K562 (cell line): ENCODE measurements around the gene HYAL3. TPM values are rescaled to one million over a fixed set of nuclear protein-coding genes. Genes with fewer than 3 reads are reported as not detected.

Source experiments
- ATAC-seq: fragments of 200-7000 bp; cut with Tn5 transposase; 3 replicates; pipeline ENCODE4 v1.9.1; 2020; ENCODE audit warnings: moderate library complexity
- BruUV-seq: library from RNA; stranded (reverse); fragments of 400-500 nt; replicated peaks from 2 replicates; lab custom pipeline; 2021; lab: Mats Ljungman, UMichigan
- CTCF ChIA-PET: fragments of 300-600 bp; formaldehyde crosslinking; extraction: SDS; loops from one replicate; lab custom pipeline; 2021; ENCODE audit warnings: low intra/inter-chr PET ratio; lab: Yijun Ruan, JAX
- POLR2A ChIA-PET: fragments of 300-600, 350-650 bp; sonication (Branson Sonifier 250); formaldehyde crosslinking; extraction: SDS; loops from one replicate; lab custom pipeline; 2021; ENCODE audit warnings: antibody characterized with exemption, inconsistent platforms; lab: Yijun Ruan, JAX
- DNase-seq, 4 experiments: peaks; one replicate each; pipeline versions ENCODE4 v3.0.0 to v3.0.0-alpha.2; 2011 to 2018; ENCODE audit warnings: low spot score in 3 of 4, mixed read lengths in 3 of 4; ENCODE audit errors: extremely low read depth in 1 of 4
- FAIRE-seq: peaks from 2 replicates; lab custom pipeline; 2011; peaks lifted over from hg19 to GRCh38; lab: Jason Lieb, UNC
- H2AFZ ChIP-seq: 2 replicates; pipeline ENCODE4 v1.6.0; 2011; ENCODE audit warnings: low read depth, low read length, control low read depth, inconsistent platforms
- H3K27ac ChIP-seq: fragments of 200-600 bp; 3 replicates; pipeline ENCODE4 v1.8.0; 2011; ENCODE audit warnings: low read depth, mild to moderate bottlenecking, control low read depth, inconsistent platforms, low read length, moderate library complexity, mixed read lengths; ENCODE audit errors: extremely low read depth
- H3K27me3 ChIP-seq, 2 experiments: fragments of 300-600 bp in 1 of 2; 2 replicates in 1 of 2; 3 replicates in 1 of 2; pipeline versions ENCODE4 v1.6.0 to v1.8.0; 2011; ENCODE audit warnings: inconsistent platforms in 2 of 2, low read length in 2 of 2, mild to moderate bottlenecking in 1 of 2, mixed read lengths in 1 of 2, moderate library complexity in 1 of 2; ENCODE audit not compliant: control insufficient read depth in 2 of 2, insufficient read depth in 2 of 2
- H3K36me3 ChIP-seq: fragments of 300-600 bp; 3 replicates; pipeline ENCODE4 v1.8.0; 2011; ENCODE audit warnings: mild to moderate bottlenecking, low read length, inconsistent platforms; ENCODE audit not compliant: control insufficient read depth, insufficient read depth
- H3K4me1 ChIP-seq, 2 experiments: fragments of 200-600 bp in 1 of 2; replicated peaks in 1 of 2; 2 replicates in 1 of 2; 3 replicates in 1 of 2; pipeline versions ENCODE4 v1.5.1 to v1.8.0; 2011; ENCODE audit warnings: inconsistent platforms in 2 of 2, low read length in 2 of 2, mild to moderate bottlenecking in 1 of 2, mixed read lengths in 1 of 2, moderate library complexity in 1 of 2; ENCODE audit not compliant: control insufficient read depth in 2 of 2, insufficient read depth in 2 of 2
- H3K4me2 ChIP-seq: 2 replicates; pipeline ENCODE4 v1.6.1; 2011; ENCODE audit warnings: low read length, control low read depth, inconsistent platforms, mixed read lengths; ENCODE audit not compliant: insufficient read depth
- H3K4me3 ChIP-seq: fragments of 200-600 bp; sonication (generic), shearing (Covaris generic); 2 replicates; pipeline ENCODE4 v1.5.1; 2016; ENCODE audit warnings: control low read depth, inconsistent platforms
- H3K79me2 ChIP-seq: fragments of 200-600 bp; 3 replicates; pipeline ENCODE4 v1.8.0; 2011; ENCODE audit warnings: low read length, inconsistent platforms; ENCODE audit not compliant: control insufficient read depth, insufficient read depth
- H3K9ac ChIP-seq, 2 experiments: 2 replicates each; pipeline versions ENCODE4 v1.6.0 to v1.6.1; 2011; ENCODE audit warnings: low read depth in 2 of 2, low read length in 2 of 2, control low read depth in 1 of 2, inconsistent platforms in 1 of 2, mild to moderate bottlenecking in 1 of 2, mixed read lengths in 1 of 2; ENCODE audit not compliant: insufficient read depth in 1 of 2
- H3K9me1 ChIP-seq: one replicate; pipeline ENCODE4 v1.6.0; 2011; ENCODE audit warnings: inconsistent platforms, mild to moderate bottlenecking, low read length, moderate library complexity; ENCODE audit not compliant: control insufficient read depth, insufficient read depth
- H3K9me3 ChIP-seq: replicated peaks from 2 replicates; pipeline ENCODE4 v1.5.1; 2011; ENCODE audit warnings: low read depth, low read length, inconsistent platforms; ENCODE audit not compliant: control insufficient read depth, insufficient read depth
- H4K20me1 ChIP-seq: replicated peaks from 2 replicates; pipeline ENCODE4 v1.6.1; 2011; ENCODE audit warnings: low read length, inconsistent platforms, mixed read lengths; ENCODE audit not compliant: control insufficient read depth, insufficient read depth
- CXXC5 ChIP-seq: fragments of 250-450 bp; sonication (Bioruptor Pico); IDR thresholded peaks from 2 replicates; pipeline ENCODE4 v1.8.0; 2022; ENCODE audit warnings: inconsistent platforms, mild to moderate bottlenecking, moderate library complexity
- HSF4 ChIP-seq: fragments of 250-450 bp; sonication (Bioruptor Pico); IDR thresholded peaks from 2 replicates; pipeline ENCODE4 v2.1.2; 2022; ENCODE audit warnings: mild to moderate bottlenecking, moderate library complexity, borderline replicate concordance
- ZC3H8 ChIP-seq: fragments of 450-650 bp; IDR thresholded peaks from 2 replicates; pipeline ENCODE4 v1.6.1; 2017
- ZNF174 ChIP-seq: fragments of 250-450 bp; sonication (Bioruptor Pico); IDR thresholded peaks from 2 replicates; pipeline ENCODE4 v1.4.0; 2020; ENCODE audit warnings: mild to moderate bottlenecking
- ZNF449 ChIP-seq: fragments of 250-450 bp; sonication (Bioruptor Pico); IDR thresholded peaks from 2 replicates; pipeline ENCODE4 v1.8.0; 2022; ENCODE audit warnings: moderate library complexity, mild to moderate bottlenecking, inconsistent platforms
- WGBS: fragments of 100-300 bp; shearing (Covaris generic); methylation state at CpG from one replicate; pipeline ENCODE4 v1.1.6; 2016; ENCODE audit warnings: low coverage, mixed read lengths; ENCODE audit not compliant: insufficient coverage; ENCODE audit errors: missing lambda C conversion rate; 5-methylcytosine and 5-hydroxymethylcytosine counted together
- in situ Hi-C: fragments of 300-500 bp; cut with MboI; formaldehyde crosslinking; loops from 4 replicates; pipeline ENCODE4 v1.15.0; 2018; ENCODE audit warnings: inconsistent platforms, mixed read lengths
- intact Hi-C: fragments of 100-400 bp; cut with micrococcal nuclease; formaldehyde crosslinking; loops from 2 replicates; pipeline ENCODE4 v1.14.2; 2022
- polyA plus RNA-seq, 8 experiments: library from polyadenylated mRNA; depleted of rRNA in 4 of 8; stranded (reverse) in 5 of 8; unstranded in 3 of 8; fragments of >200 nt; fragmentation: Nextera tagmentation in 2 of 8; fragmentation: Illumina TruSeq in 1 of 8; extraction: Ambion mirVana in 2 of 8; extraction: Trizol in 1 of 8; gene quantifications; 2 replicates each; pipeline versions ENCODE4 v1.2.1 to v1.2.3, GENCODE V29; 2011 to 2014; ENCODE audit warnings: inconsistent platforms in 1 of 8, missing spikeins in 1 of 8
- total RNA-seq, 7 experiments: library from RNA; depleted of rRNA in 6 of 7; stranded (reverse); fragments of >200 nt in 6 of 7; fragmentation: Illumina TruSeq in 2 of 7; extraction: Trizol in 2 of 7; gene quantifications; 2 replicates each; pipeline versions ENCODE4 v1.2.1 to v1.2.3, GENCODE V29; 2011 to 2021; ENCODE audit warnings: low replicate concordance in 1 of 7

HYAL3 gene
- total and polyA plus RNA-seq, 9 of the 15 experiments (the other 6 are each of a cell fraction or from before 2014, with no cell fraction given) = 0.38 to 9.1 (median 6.8) TPM

GRCh38 chr3:50269977-50270413 is 29.2 kb downstream of the HYAL3 start (continued):
- TF ChIP-seq HSF4 (no peak), ZNF174 (CRISPR knock-in tag) (no peak), CXXC5 (no peak)

- H3K4me2 ChIP-seq = no peak overlapping the region
- no peak overlapping the region for H3K27ac ChIP-seq
- BruUV-seq = no TSS peak
- no peaks in the 10 kb centered on the region for H3K79me2 ChIP-seq
- ChIA-PET POLR2A (interaction anchor here (0.5 to 1.0 kb wide), 2 partner anchors 23 to 105 kb away, joined by 3 read pairs; no protein-coding TSS in a partner anchor), CTCF (interaction anchor here (0.6 kb wide), 1 partner anchor 43 kb away, joined by 3 read pairs; no protein-coding TSS in a partner anchor)
- H3K4me1 ChIP-seq = peaks cover 4 to 65% of the 10 kb centered on the region in 2 experiments; a peak in 3 of 5 replicates
- FAIRE-seq (no peak), DNase-seq (no peak), ATAC-seq (no peak)
- H3K9me3 ChIP-seq = no peaks in the 10 kb centered on the region
- no peaks in the 10 kb centered on the region; the same call in 1 of the 2 replicates for H4K20me1 ChIP-seq
- H3K9me1 ChIP-seq = no peaks in the 10 kb centered on the region
- 0 out of 4 replicates have a peak overlapping the region, but pooled peaks of 1 of the 2 experiments have one; percentile 2 for H3K9ac ChIP-seq
- no peak for TF ChIP-seq ZC3H8
- no peak for TF ChIP-seq ZNF449 (CRISPR knock-in tag)
- no peak overlapping the region for H2AFZ ChIP-seq
- intact Hi-C loops (no loop called here), in situ Hi-C loops (no loop called here)
- 11% methylated on average over 3 of the region's 4 CpGs for WGBS
- H3K27me3 ChIP-seq = no peaks in the 10 kb centered on the region
- H3K36me3 ChIP-seq = no peaks in the 10 kb centered on the region
- no peak overlapping the region for H3K4me3 ChIP-seq
Measured at GRCh38 chr3:50269460-50269859, 29.7 kb downstream of the HYAL3 start.
